NK-92 treated with Interleukin-12 subunit alpha and Interleukin-12 subunit beta, amount 100 ng/mL, for 24 hours (cell line): ENCODE results near the gene EIF1.
A peak's percentile ranks its signal among the peaks of the same experiment; 100 is the strongest.

Source experiments
- DNase-seq: peaks from one replicate; lab custom pipeline; 2025; lab: John Stamatoyannopoulos, UW

Gene EIF1

DNA sequence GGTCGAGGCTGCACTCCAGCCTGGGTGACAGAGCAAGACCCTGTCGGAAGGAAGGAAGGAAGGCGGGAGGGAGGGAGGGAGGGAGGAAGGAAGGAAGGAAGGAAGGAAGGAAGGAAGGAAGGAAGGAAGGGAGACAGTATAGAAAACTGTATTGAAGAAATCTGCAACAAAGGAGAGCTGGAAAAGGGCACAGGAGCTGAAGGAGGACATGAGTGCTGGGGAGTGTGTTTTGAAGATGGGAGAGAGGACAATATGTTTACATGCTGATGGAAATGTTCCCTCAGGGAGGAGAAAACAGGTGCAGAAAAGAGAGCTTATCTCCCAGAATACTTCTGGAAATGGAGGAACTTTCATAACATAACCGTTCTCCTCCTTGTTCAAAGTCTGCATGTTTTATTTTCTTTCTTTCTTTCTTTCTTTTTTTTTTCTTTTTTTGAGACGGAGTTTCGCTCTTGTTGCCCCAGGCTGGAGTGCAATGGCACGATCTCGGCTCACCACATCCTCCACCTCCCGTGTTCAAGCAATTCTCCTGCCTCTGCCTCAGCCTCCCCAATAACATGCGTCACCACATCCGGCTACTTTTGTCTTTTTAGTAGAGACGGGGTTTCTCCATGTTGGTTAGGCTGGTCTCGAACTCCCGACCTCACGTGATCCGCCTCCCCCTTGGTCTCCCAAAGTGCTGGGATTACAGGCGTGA is 48.4 kb downstream of the EIF1 start:
- no peak for DNase-seq

DNA sequence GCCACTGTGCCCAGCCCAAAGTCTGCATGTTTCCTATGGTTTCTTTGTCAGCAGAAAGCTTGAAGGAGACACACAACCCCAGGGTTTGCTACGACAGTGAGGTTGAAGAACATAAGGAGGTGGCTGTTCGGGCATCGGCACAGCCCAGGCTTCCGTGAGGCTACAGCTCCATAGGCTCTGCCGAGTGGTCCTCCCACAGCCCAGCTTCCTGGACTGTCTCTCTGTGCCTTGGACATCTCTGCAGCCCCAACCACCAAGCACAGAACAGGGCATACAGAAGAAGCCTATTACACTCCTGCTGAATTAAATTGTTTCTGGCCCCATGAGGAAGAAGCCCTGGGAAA is 49.0 kb downstream of the EIF1 start:
- DNase-seq = no peak

DNA sequence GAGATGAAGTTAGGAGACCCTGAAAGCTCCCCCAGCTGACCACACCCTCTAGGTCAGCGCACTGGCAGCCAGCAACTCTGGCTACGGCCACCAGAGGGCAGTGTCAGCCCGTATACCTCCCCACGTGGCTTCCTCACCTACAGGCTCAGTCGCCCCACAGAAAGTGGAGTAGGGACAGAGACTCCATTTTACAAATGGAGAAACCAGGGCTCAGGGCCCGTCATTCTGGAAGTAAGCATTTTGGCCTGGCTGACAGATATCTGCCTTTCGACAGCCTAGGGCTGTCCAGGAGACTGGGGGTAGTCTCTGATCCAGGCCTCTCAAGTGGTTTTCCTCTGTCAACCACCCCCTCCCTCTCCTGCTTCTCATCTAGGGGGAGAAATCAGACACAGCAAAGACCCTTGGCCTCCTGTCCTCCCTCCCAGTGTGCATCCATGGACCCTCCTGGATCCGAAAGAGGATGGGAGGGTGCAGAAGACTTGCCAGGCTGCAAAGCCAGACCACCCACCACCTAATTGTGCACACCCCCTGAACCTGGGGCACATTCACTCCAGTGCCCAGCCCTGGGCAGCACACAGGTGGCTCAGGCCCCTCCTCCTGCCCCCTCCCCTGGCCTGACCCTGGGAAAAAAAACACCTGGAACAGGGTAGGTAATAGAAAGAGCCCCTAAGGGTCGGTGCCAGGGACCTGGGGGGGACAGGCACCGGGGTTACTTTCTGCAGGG is 49.6 kb downstream of the EIF1 start:
- peak; percentile 55 for DNase-seq

DNA sequence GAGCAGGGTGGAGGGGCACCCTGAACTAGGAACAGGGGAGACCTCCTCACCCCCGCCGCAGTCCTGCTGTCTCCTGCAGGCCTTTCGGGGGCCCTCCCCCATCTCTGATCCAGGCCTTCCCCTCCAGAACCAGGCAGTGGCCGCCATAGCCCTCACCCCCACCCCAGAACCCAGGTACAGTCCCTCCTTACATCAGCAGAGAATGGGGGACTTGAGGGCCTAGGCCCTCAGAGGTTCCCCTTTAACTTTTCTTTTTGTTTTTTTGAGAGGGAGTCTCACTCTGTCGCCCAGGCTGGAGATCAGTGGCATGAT is 50.1 kb downstream of the EIF1 start:
- DNase-seq = no peak

DNA sequence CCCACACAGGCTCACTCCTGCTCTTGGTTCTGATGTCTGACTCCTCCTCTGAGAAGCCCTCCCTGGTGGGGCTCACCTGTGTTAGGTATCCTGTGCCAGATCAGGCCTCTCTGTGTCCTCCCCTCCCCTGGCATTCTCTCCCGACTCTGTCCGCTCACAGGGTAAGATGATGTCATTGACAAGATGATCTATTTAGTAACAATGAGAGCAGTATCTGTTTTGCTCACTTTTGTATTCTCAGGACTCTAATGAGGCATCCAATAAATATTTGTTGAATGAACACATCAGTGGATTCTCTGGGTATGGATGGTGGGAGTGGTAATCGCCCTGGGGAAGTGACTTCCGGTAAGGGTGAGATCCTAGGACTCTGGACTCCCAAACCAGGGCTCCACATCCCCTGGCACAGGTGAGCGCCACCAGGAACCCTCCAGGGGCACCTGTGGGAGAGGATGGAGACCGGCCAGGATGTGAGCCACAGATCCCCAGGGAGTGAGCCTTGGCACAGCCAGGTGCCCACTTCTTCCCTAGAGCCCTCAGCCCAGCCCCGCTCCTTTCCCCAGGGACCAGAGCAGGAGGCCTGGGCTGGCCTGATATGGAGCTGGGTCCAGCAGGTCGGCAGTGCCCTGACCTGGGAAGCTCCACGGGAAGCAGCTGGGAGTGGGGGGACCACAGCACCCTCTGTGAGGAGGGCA is 51.1 kb downstream of the EIF1 start:
- no peak for DNase-seq

DNA sequence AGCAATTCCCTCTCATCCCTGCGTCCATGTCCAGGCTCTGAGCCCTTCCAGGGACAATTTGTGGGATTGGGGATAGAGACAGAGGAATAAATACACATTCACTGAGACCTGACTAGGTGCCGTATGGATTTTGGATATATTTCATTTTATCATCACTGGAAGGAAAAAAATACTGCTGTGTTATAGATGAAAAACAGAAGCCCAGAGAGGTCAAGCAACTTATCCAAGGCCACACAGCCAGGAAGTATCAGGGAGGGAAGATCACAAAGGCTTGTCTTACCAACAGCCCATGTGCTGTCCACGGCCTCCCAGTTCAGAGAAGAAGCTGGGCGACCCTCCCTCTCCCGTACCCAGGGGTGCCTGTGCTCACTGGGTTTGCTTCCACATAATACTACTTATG is 51.8 kb downstream of the EIF1 start:
- DNase-seq = no peak

DNA sequence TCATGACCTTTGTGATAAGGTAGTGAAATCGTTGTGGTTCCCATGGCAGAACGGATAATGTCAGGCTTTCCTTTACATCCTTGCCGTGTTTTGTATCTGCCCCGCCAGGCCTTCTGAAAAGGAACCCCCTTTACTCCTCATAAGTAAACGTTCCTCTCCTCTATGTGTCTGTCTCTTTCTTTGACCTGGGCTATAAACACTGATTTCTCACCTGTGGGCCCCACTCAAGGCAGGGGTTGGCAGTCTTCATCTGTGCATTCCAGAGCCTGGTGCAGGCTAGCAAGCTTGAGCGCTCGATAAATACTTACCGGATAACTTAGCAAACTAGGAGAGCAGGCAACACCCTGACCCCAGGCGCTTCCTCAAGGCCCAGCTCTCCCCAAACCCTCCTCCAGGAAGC is 53.0 kb downstream of the EIF1 start:
- no peak for DNase-seq
